ENCODE results near the gene AQP11. TPM values are rescaled to one million over a fixed set of nuclear protein-coding genes. Genes with fewer than 3 reads are reported as not detected.
A peak's percentile ranks its signal among the peaks of the same experiment; 100 is the strongest.
"Not testable (repeated sequence)": the region's sequence is repeated elsewhere in the genome, so short reads cannot be mapped to it uniquely, and the experiment has no call there.

Gene AQP11
- total RNA-seq, 1 donor from 2014 or later, result 2.4 TPM

DNA sequence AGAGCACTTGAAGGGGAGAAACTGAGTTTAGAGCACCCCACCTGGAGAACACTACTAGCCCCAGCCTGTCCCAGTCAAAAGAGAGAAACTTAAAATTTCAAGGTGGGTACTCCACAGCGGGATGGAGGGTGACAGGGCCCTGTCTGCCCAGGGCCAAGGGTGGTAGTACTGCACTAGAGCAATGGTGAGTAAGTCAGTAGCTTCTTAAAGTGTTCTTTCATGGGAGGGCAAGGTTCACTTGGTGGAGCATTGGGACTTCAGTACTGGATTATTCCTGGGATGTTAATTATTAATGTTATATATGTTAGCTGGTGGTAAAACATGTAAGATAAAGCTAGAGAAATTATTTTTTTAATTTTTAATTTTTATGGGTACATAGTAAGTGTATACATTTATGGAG, 28.5 kb upstream of the AQP11 start:
- peaks cover 3% of the 10 kb centered on the region for H3K4me1 Mint-ChIP-seq (ENCODE audit: unreplicated experiment)
- H3K4me3 Mint-ChIP-seq, result no peak overlapping the region
- H3K27ac Mint-ChIP-seq, result peak overlapping the region; percentile 0
- TF ChIP-seq, protein P1, sequence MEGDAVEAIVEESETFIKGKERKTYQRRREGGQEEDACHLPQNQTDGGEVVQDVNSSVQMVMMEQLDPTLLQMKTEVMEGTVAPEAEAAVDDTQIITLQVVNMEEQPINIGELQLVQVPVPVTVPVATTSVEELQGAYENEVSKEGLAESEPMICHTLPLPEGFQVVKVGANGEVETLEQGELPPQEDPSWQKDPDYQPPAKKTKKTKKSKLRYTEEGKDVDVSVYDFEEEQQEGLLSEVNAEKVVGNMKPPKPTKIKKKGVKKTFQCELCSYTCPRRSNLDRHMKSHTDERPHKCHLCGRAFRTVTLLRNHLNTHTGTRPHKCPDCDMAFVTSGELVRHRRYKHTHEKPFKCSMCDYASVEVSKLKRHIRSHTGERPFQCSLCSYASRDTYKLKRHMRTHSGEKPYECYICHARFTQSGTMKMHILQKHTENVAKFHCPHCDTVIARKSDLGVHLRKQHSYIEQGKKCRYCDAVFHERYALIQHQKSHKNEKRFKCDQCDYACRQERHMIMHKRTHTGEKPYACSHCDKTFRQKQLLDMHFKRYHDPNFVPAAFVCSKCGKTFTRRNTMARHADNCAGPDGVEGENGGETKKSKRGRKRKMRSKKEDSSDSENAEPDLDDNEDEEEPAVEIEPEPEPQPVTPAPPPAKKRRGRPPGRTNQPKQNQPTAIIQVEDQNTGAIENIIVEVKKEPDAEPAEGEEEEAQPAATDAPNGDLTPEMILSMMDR (conservative IDR thresholded peaks at IDR 0.05), result no peak
- no peaks in the 10 kb centered on the region for H3K36me3 Mint-ChIP-seq
- H3K9me3 Mint-ChIP-seq, result no peaks in the 10 kb centered on the region
- no peak for DNase-seq (ENCODE audit: extremely low spot score, unreplicated experiment)
- no peaks in the 10 kb centered on the region for H3K27me3 Mint-ChIP-seq

DNA sequence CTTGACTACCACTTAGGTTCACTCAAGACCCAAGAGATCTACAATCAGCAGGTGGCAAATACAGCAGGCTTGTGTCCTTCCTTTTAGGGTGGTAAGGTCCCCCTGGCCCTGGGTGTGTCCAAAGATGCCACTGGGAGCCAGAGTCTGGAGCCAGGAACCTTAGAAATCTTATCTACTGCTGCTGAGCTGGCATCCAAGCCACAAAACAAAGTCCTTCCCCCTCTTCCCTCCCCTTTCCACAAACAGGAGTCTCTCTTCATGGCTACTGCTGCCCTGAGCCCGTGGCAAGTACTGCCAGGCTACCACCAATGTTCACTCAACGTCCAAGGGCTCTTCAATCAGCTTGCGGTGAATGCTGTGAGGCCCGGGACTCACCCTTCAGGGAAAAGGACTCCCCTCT, 21.4 kb upstream of the AQP11 start:
- TF ChIP-seq, protein P1 (conservative IDR thresholded peaks at IDR 0.05), result no peak
- no peaks in the 10 kb centered on the region for H3K36me3 Mint-ChIP-seq
- no peak for DNase-seq (ENCODE audit: extremely low spot score, unreplicated experiment)
- H3K9me3 Mint-ChIP-seq, result no peaks in the 10 kb centered on the region
- H3K27ac Mint-ChIP-seq, result no peak overlapping the region
- no peaks in the 10 kb centered on the region for H3K4me1 Mint-ChIP-seq (ENCODE audit: unreplicated experiment)
- H3K27me3 Mint-ChIP-seq, result no peaks in the 10 kb centered on the region
- H3K4me3 Mint-ChIP-seq, result no peak overlapping the region

DNA sequence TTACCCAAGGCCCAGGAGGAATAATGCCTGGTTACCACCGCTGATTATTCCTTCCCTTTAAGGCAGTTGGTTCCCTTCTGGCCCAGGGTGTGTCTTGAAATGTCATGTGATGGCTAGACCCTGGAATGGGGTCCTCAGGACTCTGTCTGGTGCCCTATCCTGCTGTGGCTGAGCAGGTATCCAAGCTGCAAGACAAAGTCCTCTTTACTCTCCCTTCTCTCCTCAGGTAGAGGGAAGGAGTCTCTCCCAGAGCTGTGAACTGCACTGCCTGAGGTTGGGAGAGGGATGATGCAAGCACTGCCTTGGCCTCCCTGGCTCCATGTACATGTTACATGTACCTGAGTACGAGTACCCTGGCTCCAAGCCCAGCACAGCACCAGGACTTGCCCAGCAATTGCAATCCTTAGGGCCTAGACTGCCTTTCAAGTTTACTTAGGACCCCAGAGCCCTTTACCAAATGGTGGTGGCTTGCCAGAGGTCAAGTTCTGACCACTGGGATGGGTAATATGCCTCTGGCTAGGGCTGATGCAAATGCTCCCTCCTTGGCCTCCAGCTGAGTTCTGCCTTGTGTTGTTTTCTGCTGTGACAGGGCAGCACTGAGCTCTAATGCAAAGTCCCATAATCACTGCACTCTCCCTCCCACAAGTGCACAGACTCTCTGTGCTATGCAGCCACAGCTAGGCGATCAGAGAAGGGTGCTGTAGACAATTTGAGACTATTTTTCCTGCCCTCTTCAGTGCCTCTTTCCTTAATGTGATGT, 20.7 kb upstream of the AQP11 start:
- Mint-ChIP-seq H3K27me3 (no peaks in the 10 kb centered on the region), H3K27ac (no peak overlapping the region), H3K9me3 (no peaks in the 10 kb centered on the region), H3K4me1 (ENCODE audit: unreplicated experiment) (no peaks in the 10 kb centered on the region), H3K36me3 (no peaks in the 10 kb centered on the region), H3K4me3 (no peak overlapping the region)
- TF ChIP-seq, protein P1 (conservative IDR thresholded peaks at IDR 0.05), result no peak
- no peak for DNase-seq (ENCODE audit: extremely low spot score, unreplicated experiment)

DNA sequence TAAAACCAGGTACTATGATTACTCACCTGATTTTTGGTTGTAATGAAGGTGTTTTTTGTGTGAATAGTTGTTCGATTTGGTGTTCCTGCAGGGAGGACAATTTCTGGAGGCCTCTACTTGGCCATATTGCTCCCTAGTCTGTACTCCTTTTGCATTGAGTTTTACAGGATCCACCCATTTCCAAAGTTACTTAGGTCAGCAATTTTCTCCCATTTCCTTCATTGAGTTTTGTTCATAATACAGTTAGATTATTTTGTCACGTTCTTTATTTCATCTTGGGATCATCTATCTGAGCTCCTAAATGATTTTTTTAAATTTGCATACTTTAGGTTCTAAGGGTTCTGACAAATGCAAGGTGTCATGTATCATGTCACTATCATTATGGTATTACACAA, 20.1 kb upstream of the AQP11 start:
- Mint-ChIP-seq H3K27ac (no peak overlapping the region), H3K9me3 (no peaks in the 10 kb centered on the region), H3K4me1 (ENCODE audit: unreplicated experiment) (no peaks in the 10 kb centered on the region), H3K36me3 (no peaks in the 10 kb centered on the region), H3K27me3 (no peaks in the 10 kb centered on the region), H3K4me3 (no peak overlapping the region)
- DNase-seq (ENCODE audit: extremely low spot score, unreplicated experiment), result no peak
- TF ChIP-seq, protein P1 (conservative IDR thresholded peaks at IDR 0.05), result no peak

DNA sequence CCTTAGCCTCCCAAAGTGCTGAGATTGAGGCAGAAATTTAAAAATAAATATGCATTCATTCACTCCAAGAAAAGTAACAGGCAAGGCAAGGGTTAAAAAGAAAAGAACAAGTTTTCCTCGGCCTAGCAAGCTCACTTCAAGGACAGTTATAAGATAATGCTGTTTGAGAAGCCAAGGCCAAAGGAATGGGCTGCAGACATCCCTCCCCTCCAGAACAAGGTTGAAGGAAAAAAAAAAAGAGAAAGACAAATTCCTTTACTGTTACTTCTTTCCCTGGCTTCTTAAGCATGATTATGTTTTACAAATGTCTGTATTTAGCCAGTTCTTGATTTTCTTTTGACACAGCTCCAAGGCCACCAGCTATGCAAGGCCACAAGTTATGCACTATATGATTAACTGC, 18.9 kb upstream of the AQP11 start:
- H3K27ac Mint-ChIP-seq; H3K9me3 Mint-ChIP-seq; H3K4me1 Mint-ChIP-seq (ENCODE audit: unreplicated experiment); H3K27me3 Mint-ChIP-seq; DNase-seq (ENCODE audit: extremely low spot score, unreplicated experiment); H3K4me3 Mint-ChIP-seq; H3K36me3 Mint-ChIP-seq: not testable (repeated sequence)

DNA sequence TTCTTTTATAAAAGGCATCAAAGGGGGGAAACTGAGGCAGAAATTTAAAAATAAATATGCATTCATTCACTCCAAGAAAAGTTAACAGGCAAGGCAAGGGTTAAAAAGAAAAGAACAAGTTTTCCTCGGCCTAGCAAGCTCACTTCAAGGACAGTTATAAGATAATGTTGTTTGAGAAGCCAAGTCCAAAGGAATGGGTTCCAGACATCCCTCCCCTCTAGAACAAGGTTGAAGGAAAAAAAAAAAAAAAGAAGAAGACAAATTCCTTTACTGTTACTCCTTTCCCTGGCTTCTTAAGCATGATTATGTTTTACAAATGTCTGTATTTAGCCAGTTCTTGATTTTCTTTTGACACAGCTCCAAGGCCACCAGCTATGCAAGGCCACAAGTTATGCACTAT, 14.3 kb upstream of the AQP11 start:
- not testable (repeated sequence) for DNase-seq (ENCODE audit: extremely low spot score, unreplicated experiment); H3K36me3 Mint-ChIP-seq; H3K27ac Mint-ChIP-seq; H3K9me3 Mint-ChIP-seq; H3K27me3 Mint-ChIP-seq; H3K4me1 Mint-ChIP-seq (ENCODE audit: unreplicated experiment); H3K4me3 Mint-ChIP-seq

Measured in type B pancreatic cell (in vitro differentiated cells).